SK-N-SH (cell line): ENCODE results near the gene RNFT1. TPM values are rescaled to one million over a fixed set of nuclear protein-coding genes. Genes with fewer than 3 reads are reported as not detected.

ENCODE experiments used
- polyA plus RNA-seq, 3 experiments: library from polyadenylated mRNA; depleted of rRNA; stranded (reverse); fragments of >200 nt; gene quantifications; 2 replicates each; pipeline ENCODE4 v1.2.3, GENCODE V29; 2012
- small RNA-seq, 7 experiments: library from RNA; depleted of rRNA; stranded (forward); fragments of <200 nt; gene quantifications; one replicate each; pipeline ENCODE3, GENCODE V24; 2012

The RNFT1 gene
- polyA plus RNA-seq, 1 of the 3 experiments (the other 2 are of a cell fraction), result 11.8 TPM

Small RNAs within 50 kb of the gene (small RNA-seq; reads per million reads assigned to genes)
- 0 to 0.20 (median 0) reads per million in 7 experiments for gene RPS29P21

Other genes with a start within 250 kb of the RNFT1 start
- 3.2 and 5.4 TPM in 2 replicates for gene TUBD1, start 71.8 kb downstream of the RNFT1 start, polyA plus RNA-seq (2012; rRNA removed)
- gene RPS6KB1, start 71.6 kb downstream of the RNFT1 start, polyA plus RNA-seq (2012; rRNA removed), result 10.0 and 13.4 TPM in 2 replicates
- gene HEATR6, start 114.2 kb upstream of the RNFT1 start, polyA plus RNA-seq (2012; rRNA removed), result 26.8 and 35.0 TPM in 2 replicates
- 0.15 and 0.21 TPM in 2 replicates for gene CA4, start 185.2 kb upstream of the RNFT1 start, polyA plus RNA-seq (2012; rRNA removed)